Trophoblast cell (in vitro differentiated cells and primary cell): ENCODE data around the gene XYLT1.

Source experiments
- DNase-seq, 2 donors: peaks; one replicate each; pipeline ENCODE4 v3.0.0-alpha.2; 2016
- H2AFZ ChIP-seq: 2 replicates; pipeline ENCODE4 v1.6.1; 2013; ENCODE audit warnings: low read length, moderate library complexity, mild to moderate bottlenecking; ENCODE audit not compliant: insufficient read depth, poor library complexity
- H2AK5ac ChIP-seq: 2 replicates; pipeline ENCODE4 v1.6.1; 2013; ENCODE audit warnings: mild to moderate bottlenecking, low read length
- H2BK120ac ChIP-seq: 2 replicates; pipeline ENCODE4 v1.6.1; 2013; ENCODE audit warnings: low read length, mild to moderate bottlenecking, moderate library complexity; ENCODE audit not compliant: insufficient read depth, poor library complexity
- H2BK12ac ChIP-seq: 2 replicates; pipeline ENCODE4 v1.6.1; 2013; ENCODE audit warnings: mild to moderate bottlenecking, low read length, moderate library complexity
- H2BK5ac ChIP-seq: 2 replicates; pipeline ENCODE4 v1.6.1; 2013; ENCODE audit warnings: low read length, low read depth, moderate library complexity, mild to moderate bottlenecking; ENCODE audit not compliant: poor library complexity
- H3K14ac ChIP-seq: 2 replicates; pipeline ENCODE4 v1.6.1; 2013; ENCODE audit warnings: mild to moderate bottlenecking, low read length
- H3K18ac ChIP-seq: 2 replicates; pipeline ENCODE4 v1.6.1; 2013; ENCODE audit warnings: mild to moderate bottlenecking, low read length
- H3K23ac ChIP-seq: 2 replicates; pipeline ENCODE4 v1.6.1; 2013; ENCODE audit warnings: low read length
- H3K27ac ChIP-seq: 2 replicates; pipeline ENCODE4 v1.5.1; 2013; ENCODE audit warnings: low read depth, mild to moderate bottlenecking, inconsistent platforms, low read length, moderate library complexity
- H3K27me3 ChIP-seq: 2 replicates; pipeline ENCODE4 v1.6.1; 2013; ENCODE audit warnings: inconsistent platforms, mild to moderate bottlenecking, low read length, moderate library complexity; ENCODE audit not compliant: insufficient read depth
- H3K36me3 ChIP-seq, 2 experiments: 1 replicate in 1 of 2; 2 replicates in 1 of 2; pipeline ENCODE4 v1.6.1; 2013; ENCODE audit warnings: low read length in 2 of 2, mild to moderate bottlenecking in 2 of 2, moderate library complexity in 1 of 2; ENCODE audit not compliant: insufficient read depth in 2 of 2, control insufficient read depth in 1 of 2
- H3K4ac ChIP-seq: 2 replicates; pipeline ENCODE4 v1.6.1; 2013; ENCODE audit warnings: low read depth, mild to moderate bottlenecking, low read length, moderate library complexity
- H3K4me1 ChIP-seq, 2 experiments: 1 replicate in 1 of 2; 2 replicates in 1 of 2; pipeline ENCODE4 v1.6.1; 2013; ENCODE audit warnings: low read length in 2 of 2, mild to moderate bottlenecking in 2 of 2, moderate library complexity in 1 of 2; ENCODE audit not compliant: insufficient read depth in 2 of 2, control insufficient read depth in 1 of 2
- H3K4me2 ChIP-seq: 2 replicates; pipeline ENCODE4 v1.6.1; 2013; ENCODE audit warnings: inconsistent platforms, mild to moderate bottlenecking, low read length, moderate library complexity
- H3K4me3 ChIP-seq: 2 replicates; pipeline ENCODE4 v1.5.1; 2013; ENCODE audit warnings: mild to moderate bottlenecking, low read depth, low read length, inconsistent platforms
- H3K79me1 ChIP-seq: one replicate; pipeline ENCODE4 v1.6.1; 2013; ENCODE audit warnings: low read length
- H3K79me2 ChIP-seq: 2 replicates; pipeline ENCODE4 v1.6.1; 2013; ENCODE audit warnings: low read length, mild to moderate bottlenecking; ENCODE audit not compliant: control insufficient read depth, insufficient read depth, poor library complexity
- H3K9ac ChIP-seq: 2 replicates; pipeline ENCODE4 v1.6.1; 2013; ENCODE audit warnings: mild to moderate bottlenecking, low read length
- H3K9me3 ChIP-seq: 2 replicates; pipeline ENCODE4 v1.6.1; 2013; ENCODE audit warnings: low read depth, mild to moderate bottlenecking, control low read depth, inconsistent platforms, low read length; ENCODE audit not compliant: insufficient read depth
- H4K12ac ChIP-seq: 2 replicates; pipeline ENCODE4 v1.6.1; 2013; ENCODE audit warnings: low read depth, mild to moderate bottlenecking, low read length, moderate library complexity
- H4K8ac ChIP-seq: 2 replicates; pipeline ENCODE4 v1.6.1; 2013; ENCODE audit warnings: low read depth, mild to moderate bottlenecking, low read length, moderate library complexity
- H4K91ac ChIP-seq: one replicate; pipeline ENCODE4 v1.6.1; 2013; ENCODE audit warnings: low read depth, mild to moderate bottlenecking, low read length, moderate library complexity
- WGBS: extraction: QIAGEN DNeasy Blood & Tissue Kit; methylation state at CpG from one replicate; pipeline ENCODE4 v1.1.7; 2013; ENCODE audit warnings: missing lambda C conversion rate; ENCODE audit not compliant: insufficient read length, insufficient coverage; ENCODE audit errors: extremely low coverage; 5-methylcytosine and 5-hydroxymethylcytosine counted together

XYLT1 gene

GRCh38 chr16:17160285-17160853 is 310.4 kb downstream of the XYLT1 start:
- no peak overlapping the region for H2BK5ac ChIP-seq
- H3K18ac ChIP-seq, result no peak overlapping the region
- H2BK120ac ChIP-seq, result no peak overlapping the region
- H3K4me1 ChIP-seq, result no peaks in the 10 kb centered on the region
- H3K36me3 ChIP-seq, result no peaks in the 10 kb centered on the region
- no peaks in the 10 kb centered on the region for H3K79me2 ChIP-seq
- no peaks in the 10 kb centered on the region for H3K27me3 ChIP-seq
- H3K23ac ChIP-seq, result no peak overlapping the region
- H3K14ac ChIP-seq, result no peak overlapping the region
- H3K79me1 ChIP-seq, result no peaks in the 10 kb centered on the region
- no peak overlapping the region for H3K4me2 ChIP-seq
- H3K4me3 ChIP-seq, result no peak overlapping the region
- no peak overlapping the region for H2AFZ ChIP-seq
- H2BK12ac ChIP-seq, result no peak overlapping the region
- no peak overlapping the region for H3K9ac ChIP-seq
- H3K4ac ChIP-seq, result no peak overlapping the region
- no peaks in the 10 kb centered on the region for H3K9me3 ChIP-seq
- DNase-seq, result no peak
- no peak overlapping the region for H3K27ac ChIP-seq
- no peak overlapping the region for H2AK5ac ChIP-seq
- no CpG with 5 or more reads among the region's 18 CpGs for WGBS
- no peak overlapping the region for H4K8ac ChIP-seq
- H4K91ac ChIP-seq, result no peak overlapping the region
- no peak overlapping the region for H4K12ac ChIP-seq

DNA sequence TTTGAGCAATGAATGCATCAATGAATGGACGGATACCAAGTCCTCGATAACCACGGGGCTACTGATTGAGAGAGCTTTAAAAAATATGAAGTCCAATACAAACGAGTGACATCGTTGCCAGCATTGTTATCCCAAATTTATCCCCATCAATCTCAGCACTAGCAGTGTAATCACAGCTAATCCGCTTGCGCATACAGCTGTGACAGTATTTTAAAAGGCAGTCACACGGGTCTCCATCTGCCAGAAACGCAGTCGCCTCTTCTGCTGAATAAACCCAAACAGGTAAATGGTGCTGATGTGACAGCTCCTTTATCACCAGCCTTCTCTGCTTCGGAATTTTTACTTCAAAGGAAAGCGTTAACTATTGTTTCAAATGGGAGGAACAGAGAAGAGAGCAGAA is 311.1 kb downstream of the XYLT1 start:
- no peak overlapping the region for H3K9ac ChIP-seq
- no CpG with 5 or more reads among the region's 12 CpGs for WGBS
- H3K4me3 ChIP-seq, result no peak overlapping the region

DNA sequence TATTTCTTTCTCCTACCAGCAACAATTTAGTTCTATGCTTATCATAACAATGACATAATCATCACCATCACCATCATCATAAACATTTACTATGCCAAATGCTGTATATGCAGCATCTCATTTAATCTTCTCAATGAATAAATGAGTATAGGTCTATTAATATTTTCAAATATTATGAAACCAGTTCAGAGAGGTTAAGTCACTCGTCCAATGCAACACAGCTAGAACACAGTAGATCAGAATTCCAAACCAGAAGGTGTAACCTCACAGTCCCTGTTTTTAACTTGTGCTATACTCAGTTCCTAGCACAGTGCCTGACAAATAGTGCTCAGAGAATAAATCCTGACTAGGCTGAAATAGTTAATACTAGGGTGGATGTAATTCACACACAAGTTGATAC is 314.8 kb downstream of the XYLT1 start:
- Histone ChIP-seq H3K23ac (no peak overlapping the region), H2AFZ (no peak overlapping the region), H3K4me2 (no peak overlapping the region), H3K27me3 (no peaks in the 10 kb centered on the region), H2BK120ac (no peak overlapping the region), H2BK12ac (no peak overlapping the region), H3K36me3 (no peaks in the 10 kb centered on the region), H3K18ac (no peak overlapping the region), H3K79me2 (no peaks in the 10 kb centered on the region), H4K8ac (no peak overlapping the region), H3K4ac (no peak overlapping the region), H3K4me1 (no peaks in the 10 kb centered on the region), H4K12ac (no peak overlapping the region), H4K91ac (no peak overlapping the region), H3K9ac (no peak overlapping the region), H3K14ac (no peak overlapping the region), H2BK5ac (no peak overlapping the region), H3K27ac (no peak overlapping the region), H3K9me3 (no peaks in the 10 kb centered on the region), H3K4me3 (no peak overlapping the region), H2AK5ac (no peak overlapping the region), H3K79me1 (no peaks in the 10 kb centered on the region)
- no peak for DNase-seq
- WGBS, result no CpG with 5 or more reads among the region's 1 CpG

More for the DNA sequence above, 311.1 kb downstream of the XYLT1 start:
- H2BK12ac ChIP-seq, result no peak overlapping the region
- no peaks in the 10 kb centered on the region for H3K27me3 ChIP-seq
- no peak for DNase-seq
- no peaks in the 10 kb centered on the region for H3K36me3 ChIP-seq
- H3K79me1 ChIP-seq, result no peaks in the 10 kb centered on the region
- no peak overlapping the region for H3K14ac ChIP-seq
- no peak overlapping the region for H3K18ac ChIP-seq
- no peak overlapping the region for H2AFZ ChIP-seq
- H4K91ac ChIP-seq, result no peak overlapping the region
- no peaks in the 10 kb centered on the region for H3K9me3 ChIP-seq
- H4K12ac ChIP-seq, result no peak overlapping the region
- H3K4me1 ChIP-seq, result no peaks in the 10 kb centered on the region
- H2BK5ac ChIP-seq, result no peak overlapping the region
- H3K79me2 ChIP-seq, result no peaks in the 10 kb centered on the region
- H2BK120ac ChIP-seq, result no peak overlapping the region
- H2AK5ac ChIP-seq, result no peak overlapping the region
- H3K27ac ChIP-seq, result no peak overlapping the region
- H3K4ac ChIP-seq, result no peak overlapping the region
- H3K4me2 ChIP-seq, result no peak overlapping the region
- no peak overlapping the region for H4K8ac ChIP-seq
- H3K23ac ChIP-seq, result no peak overlapping the region

DNA sequence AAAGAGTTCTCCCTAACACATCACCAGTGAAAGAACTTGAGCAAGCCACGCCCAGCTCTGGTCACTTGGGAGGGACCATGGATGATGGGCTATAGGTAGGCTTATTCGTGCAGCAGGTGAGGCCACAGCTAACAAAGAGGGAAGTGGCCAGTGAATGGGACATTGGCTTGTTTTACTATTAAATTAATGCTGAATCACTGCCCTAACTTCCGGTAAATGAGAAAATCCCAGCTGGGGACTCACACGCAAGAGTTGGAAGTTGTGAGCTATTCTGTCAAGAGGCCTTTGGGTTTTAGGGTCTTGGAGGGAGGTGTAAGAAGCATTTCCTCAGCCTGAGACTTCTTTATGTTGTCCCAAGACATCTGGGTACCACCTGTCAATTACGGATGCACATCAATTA is 315.3 kb downstream of the XYLT1 start:
- no peaks in the 10 kb centered on the region for H3K36me3 ChIP-seq

More for the DNA sequence above, 315.3 kb downstream of the XYLT1 start:
- H3K4me3 ChIP-seq, result no peak overlapping the region
- H4K91ac ChIP-seq, result no peak overlapping the region
- H3K23ac ChIP-seq, result no peak overlapping the region
- no peak overlapping the region for H2AFZ ChIP-seq
- H3K9ac ChIP-seq, result no peak overlapping the region
- DNase-seq, result peak in 1 of 2 donors; percentile 16
- no peak overlapping the region for H3K4ac ChIP-seq
- H3K79me1 ChIP-seq, result no peaks in the 10 kb centered on the region
- no peak overlapping the region for H2AK5ac ChIP-seq
- H2BK5ac ChIP-seq, result no peak overlapping the region
- H4K8ac ChIP-seq, result no peak overlapping the region
- no peaks in the 10 kb centered on the region for H3K4me1 ChIP-seq
- H3K14ac ChIP-seq, result no peak overlapping the region
- no peak overlapping the region for H3K4me2 ChIP-seq
- no peak overlapping the region for H2BK12ac ChIP-seq
- H3K27ac ChIP-seq, result no peak overlapping the region
- H3K27me3 ChIP-seq, result no peaks in the 10 kb centered on the region
- no peak overlapping the region for H4K12ac ChIP-seq
- no peak overlapping the region for H2BK120ac ChIP-seq
- H3K79me2 ChIP-seq, result no peaks in the 10 kb centered on the region
- no CpG with 5 or more reads among the region's 5 CpGs for WGBS
- no peaks in the 10 kb centered on the region for H3K9me3 ChIP-seq
- H3K18ac ChIP-seq, result no peak overlapping the region
